ENCODE data around the gene GNG12.
"Not testable (repeated sequence)": the region's sequence is repeated elsewhere in the genome, so short reads cannot be mapped to it uniquely, and the experiment has no call there.

The GNG12 gene

GRCh38 chr1:67731322-67731721, 101.9 kb downstream of the GNG12 start:
- no peak for DNase-seq (ENCODE audit: low spot score)

DNA sequence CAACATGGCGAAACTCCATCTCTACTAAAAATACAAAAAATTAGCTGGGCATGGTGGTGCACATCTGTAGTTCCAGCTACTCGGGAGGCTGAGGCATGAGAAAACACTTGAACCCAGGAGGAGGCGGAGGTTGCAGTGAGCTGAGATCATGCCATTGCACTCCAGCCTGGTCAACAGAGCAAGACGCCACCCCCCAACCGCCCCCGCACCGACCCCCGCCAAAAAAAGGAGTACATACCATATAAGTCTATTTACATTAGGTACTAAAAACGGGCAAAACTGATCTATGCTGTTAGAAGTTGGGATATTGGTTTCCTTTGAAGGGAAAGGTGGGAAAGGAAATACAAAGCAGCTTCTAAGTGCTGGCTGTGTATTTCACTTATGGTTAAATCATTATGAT, 103.0 kb downstream of the GNG12 start:
- DNase-seq (ENCODE audit: low spot score): not testable (repeated sequence)

DNA sequence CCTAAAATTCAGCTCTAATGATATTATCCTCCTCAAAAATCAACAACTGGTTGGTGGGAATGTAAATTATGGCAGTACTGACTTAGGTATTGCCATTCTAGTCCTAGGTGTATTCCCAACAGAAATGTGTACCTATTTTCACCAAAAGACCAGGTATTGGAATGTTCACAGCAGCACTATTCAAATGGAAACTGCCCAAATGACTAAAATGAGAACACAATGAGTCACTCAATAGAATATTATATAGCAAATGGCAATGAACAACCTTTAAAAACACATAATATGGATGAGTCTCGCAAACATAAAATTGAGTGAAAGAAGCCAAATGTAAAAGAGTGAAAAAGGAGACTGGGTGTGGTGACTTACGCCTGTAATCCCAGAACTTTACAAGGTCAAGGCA, 103.4 kb downstream of the GNG12 start:
- no peak for DNase-seq (ENCODE audit: low spot score)

DNA sequence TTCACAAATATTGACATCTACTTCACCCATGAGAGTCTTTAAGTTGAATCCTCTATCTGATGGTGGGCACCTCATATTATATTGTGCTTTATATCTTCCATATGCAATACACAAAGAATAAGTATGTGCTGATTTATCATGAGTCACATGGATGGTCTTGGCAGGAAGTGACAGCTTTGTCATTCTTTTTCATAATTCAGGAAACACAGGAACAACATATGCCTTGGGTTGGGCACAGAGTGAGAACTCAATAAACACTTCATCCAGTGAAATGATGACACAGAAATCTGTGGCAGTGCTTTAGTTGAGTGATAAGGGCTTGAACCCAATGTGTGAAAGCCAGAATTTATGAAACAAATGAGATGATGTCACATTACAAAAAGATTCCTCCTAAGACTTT, 107.0 kb downstream of the GNG12 start:
- DNase-seq (ENCODE audit: low spot score): no peak

DNA sequence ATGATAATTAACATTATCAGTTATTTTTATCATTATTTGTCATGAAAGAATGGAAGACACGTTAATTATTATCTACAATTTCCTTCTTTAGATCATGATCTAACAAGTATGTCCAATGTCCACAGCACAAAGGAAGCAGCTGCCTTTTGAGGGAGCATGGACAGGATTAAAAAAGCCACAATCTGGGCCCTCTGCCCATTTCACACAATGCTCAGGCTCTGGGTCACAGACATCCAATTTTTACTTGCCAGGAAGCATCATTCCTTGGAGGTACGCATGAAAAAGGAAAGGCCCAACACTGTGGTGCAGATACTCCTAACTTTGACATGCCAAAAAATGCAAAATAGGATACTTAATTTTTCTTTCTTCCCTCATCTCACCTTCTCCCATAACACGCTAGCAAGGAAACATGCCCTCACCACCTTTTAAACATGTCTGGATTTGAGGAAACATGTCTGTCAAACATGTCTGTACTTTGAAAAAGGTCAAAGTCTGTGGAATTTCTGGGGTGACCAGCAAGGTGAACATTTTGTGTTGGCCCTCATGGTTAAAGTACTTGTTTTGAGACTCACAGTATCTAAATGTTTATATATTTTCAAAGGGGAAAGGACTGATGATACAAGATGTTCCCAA, 108.2 kb downstream of the GNG12 start:
- no peak for DNase-seq (ENCODE audit: low spot score)

GRCh38 chr1:67723620-67724019, 109.6 kb downstream of the GNG12 start:
- DNase-seq (ENCODE audit: low spot score): no peak

GRCh38 chr1:67723126-67723525, 110.1 kb downstream of the GNG12 start:
- DNase-seq (ENCODE audit: low spot score): no peak

DNA sequence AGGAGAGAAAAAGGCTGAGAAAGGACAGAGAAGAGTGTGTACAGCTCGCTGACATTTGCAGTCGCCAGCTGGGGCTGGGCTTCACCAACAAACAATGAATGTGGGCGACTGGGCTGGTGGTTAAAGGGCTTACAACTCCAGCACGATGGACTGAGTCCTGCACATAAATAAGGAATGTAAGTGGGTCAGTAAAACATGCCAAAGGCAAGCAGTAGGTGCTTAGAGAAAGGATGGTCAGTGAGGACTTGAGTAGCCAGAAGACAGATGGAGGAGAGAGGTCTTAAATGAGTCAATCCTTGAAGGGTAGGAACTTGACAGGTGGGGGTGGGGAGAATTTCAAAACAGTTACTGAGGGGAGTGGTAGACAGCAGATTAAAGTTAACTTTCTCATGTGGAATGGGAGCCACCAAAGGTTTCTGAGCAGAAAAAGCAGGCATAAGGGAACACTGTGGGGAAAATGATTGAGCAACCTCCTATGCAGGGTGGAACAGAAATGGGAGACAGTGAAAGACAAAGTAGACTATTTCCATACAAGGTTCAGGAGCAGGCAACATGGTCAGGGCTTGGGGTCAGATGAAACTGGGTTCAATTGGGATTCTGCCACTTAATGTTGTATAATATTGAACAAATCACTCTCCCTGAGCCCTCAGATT, 110.8 kb downstream of the GNG12 start:
- no peak for DNase-seq (ENCODE audit: low spot score)

- no peak for DNase-seq (ENCODE audit: low spot score)
Observed at GRCh38 chr1:67721650-67722291, 111.5 kb downstream of the GNG12 start.

GRCh38 chr1:67721112-67721511, 112.2 kb downstream of the GNG12 start:
- DNase-seq (ENCODE audit: low spot score): no peak

GRCh38 chr1:67719329-67720196, 113.7 kb downstream of the GNG12 start:
- no peak for DNase-seq (ENCODE audit: low spot score)

DNA sequence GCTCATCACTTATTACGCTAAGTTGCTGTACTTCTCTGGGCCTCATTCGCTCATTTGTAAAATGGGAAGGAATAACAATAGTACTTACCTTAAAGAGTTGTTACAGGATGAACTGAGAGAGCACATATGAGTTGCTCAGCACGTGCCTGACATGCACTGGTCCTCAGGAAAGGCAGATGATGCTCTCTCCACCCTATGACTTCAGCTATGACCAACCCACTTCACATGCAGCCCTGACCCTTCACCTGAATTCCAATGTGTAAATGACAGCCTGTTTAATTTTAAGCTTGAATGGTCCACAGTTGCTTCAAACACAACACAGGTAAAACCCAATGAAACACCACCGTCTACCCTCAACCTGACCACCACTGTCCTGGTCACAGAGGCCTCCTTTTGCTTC, 115.4 kb downstream of the GNG12 start:
- DNase-seq (ENCODE audit: low spot score): no peak

- DNase-seq (ENCODE audit: low spot score): no peak
Observed at GRCh38 chr1:67716800-67717199, 116.5 kb downstream of the GNG12 start.

DNA sequence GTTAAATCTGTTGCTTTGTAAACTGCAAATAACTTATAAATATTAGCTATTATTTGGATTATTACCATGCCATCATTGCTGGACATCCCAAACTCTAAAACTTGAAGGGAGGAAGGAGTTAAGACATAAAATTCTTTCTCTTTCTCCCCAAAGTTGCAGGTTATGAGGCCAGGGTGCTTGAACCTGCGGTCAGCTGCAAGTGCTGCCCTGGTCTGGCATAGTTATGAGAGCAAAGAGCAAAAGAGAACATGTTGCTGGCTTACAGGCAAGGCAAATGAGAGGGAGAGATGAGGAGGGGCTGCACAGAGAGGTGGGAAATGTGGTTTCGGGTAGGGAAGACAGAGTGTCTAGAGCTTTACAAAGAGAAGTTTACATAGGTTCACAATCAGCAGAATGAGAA, 117.4 kb downstream of the GNG12 start:
- DNase-seq (ENCODE audit: low spot score): no peak

GRCh38 chr1:67713057-67713846, 120.0 kb downstream of the GNG12 start:
- DNase-seq (ENCODE audit: low spot score): peak; percentile 55

- no peak for DNase-seq (ENCODE audit: low spot score)
Observed at GRCh38 chr1:67711855-67712212, 121.4 kb downstream of the GNG12 start.

DNA sequence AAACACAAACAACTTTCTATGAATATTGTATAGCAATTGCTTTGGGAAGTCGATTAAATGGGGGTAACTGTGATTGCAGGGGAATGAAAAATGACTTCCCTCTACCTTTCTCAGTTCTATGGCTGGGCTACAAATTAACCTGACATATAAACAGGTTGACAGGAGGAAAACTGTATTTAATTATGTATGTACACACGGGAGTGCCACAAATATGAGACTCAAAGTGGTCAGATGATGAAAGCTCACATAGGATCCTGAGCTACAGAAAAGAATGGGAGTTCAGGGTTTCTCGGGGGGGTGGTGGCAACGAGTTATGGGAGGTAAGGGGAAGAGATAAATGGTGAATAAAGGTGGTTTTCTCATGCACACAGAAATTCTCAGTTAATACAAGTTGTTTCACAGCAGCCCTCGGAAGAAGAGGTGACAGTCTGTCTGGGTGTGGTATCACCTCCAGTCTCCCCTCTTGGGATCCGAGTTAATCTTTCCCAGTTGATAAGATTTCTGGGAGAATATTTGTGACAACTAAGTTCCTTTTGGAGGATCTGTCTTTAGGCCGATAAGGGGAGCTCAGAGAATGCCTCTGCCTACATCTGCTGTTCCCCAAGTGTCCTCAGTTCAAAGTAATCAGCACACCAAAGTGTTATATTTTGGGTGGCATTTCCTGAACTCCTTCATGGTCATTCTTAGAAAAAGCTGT, 122.0 kb downstream of the GNG12 start:
- no peak for DNase-seq (ENCODE audit: low spot score)

- DNase-seq (ENCODE audit: low spot score): no peak
Observed at GRCh38 chr1:67710417-67710816, 122.8 kb downstream of the GNG12 start.

DNA sequence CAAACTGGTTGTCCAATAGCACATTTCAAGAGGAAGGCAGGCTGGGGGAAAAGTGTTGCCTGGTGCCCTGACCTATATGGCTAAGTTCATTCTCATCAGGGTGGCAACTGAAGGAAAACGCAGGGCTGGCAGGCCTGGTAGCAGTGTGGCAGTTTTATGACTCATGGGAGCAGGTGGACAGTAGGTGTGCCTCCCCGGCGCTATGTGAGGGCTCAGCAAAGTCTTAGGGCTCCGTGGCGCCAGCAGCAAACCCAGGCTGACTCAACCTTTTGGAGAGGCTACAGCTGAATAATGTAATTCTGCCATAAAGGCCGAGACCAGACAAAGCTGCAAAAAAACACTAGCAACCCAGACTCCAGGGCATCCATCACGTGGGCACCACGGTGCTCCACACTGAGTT, 124.7 kb downstream of the GNG12 start:
- DNase-seq (ENCODE audit: low spot score): no peak

DNA sequence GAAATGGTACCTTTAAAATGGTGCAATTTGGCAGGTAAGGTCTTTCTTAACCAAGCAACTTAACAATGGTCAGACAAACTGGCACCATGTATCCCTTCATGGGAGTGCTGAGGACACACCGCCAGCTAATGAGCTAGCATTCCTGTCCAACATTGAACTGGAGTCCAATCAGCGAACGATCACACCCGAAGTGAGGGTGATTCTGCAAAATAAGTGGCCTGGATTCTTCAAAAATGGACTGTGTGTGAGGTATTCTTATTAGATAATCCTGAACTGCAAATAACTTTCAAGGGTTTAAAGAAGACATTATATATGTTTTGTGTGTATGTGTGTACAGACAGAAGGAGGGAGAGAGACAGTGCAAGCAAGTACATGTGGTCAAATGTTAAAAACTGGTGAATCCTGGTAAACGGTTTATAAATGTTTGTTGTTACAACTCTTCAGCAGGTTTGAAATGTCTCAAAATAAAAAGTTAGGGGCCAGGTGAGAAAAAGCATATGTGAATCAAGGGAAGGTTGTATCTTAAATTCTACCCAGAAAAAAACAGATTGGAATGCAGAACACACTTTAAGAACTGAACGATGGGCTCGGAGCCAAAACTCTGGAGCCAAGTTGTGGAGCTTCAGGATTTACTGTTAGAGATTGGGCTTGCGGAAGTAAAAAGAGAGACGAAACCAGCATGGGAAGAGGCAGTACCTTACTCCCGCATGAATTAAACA, 127.4 kb downstream of the GNG12 start:
- no peak for DNase-seq (ENCODE audit: low spot score)

- no peak for DNase-seq (ENCODE audit: low spot score)
Observed at GRCh38 chr1:67704351-67704750, 128.9 kb downstream of the GNG12 start.
